Pancreas (tissue), 10 donors: Measurements from ENCODE around the gene LTN1. TPM values are rescaled to one million over a fixed set of nuclear protein-coding genes. Genes with fewer than 3 reads are reported as not detected.
"Not testable (repeated sequence)": the region's sequence is repeated elsewhere in the genome, so short reads cannot be mapped to it uniquely, and the experiment has no call there.

ENCODE experiments used
- ATAC-seq, 4 donors: fragments of 200-7000 bp; cut with Tn5 transposase; one replicate each; pipeline versions ENCODE4 v1.8.0 to v1.9.1; 2020; ENCODE audit warnings: mild to moderate bottlenecking in 4 of 4, moderate library complexity in 4 of 4
- DNase-seq, 6 donors: peaks; one replicate each; pipeline ENCODE4 v3.0.0-alpha.2; 2020
- FAIRE-seq: peaks from 2 replicates; lab custom pipeline; 2012; peaks lifted over from hg19 to GRCh38; lab: Jason Lieb, UNC
- H3K27ac ChIP-seq, 4 donors: fragments of 200-600 bp; sonication (generic); 1 replicate in 3 of 4; 2 replicates in 1 of 4; pipeline versions ENCODE4 v1.5.0 to v1.8.0; 2020
- H3K27me3 ChIP-seq, 4 donors: fragments of 200-600 bp; one replicate each; pipeline ENCODE4 v1.8.0; 2021
- H3K36me3 ChIP-seq, 3 donors: fragments of 200-600 bp; sonication (generic) in 1 of 3; one replicate each; pipeline versions ENCODE4 v1.5.0 to v1.8.0; 2020 to 2021
- H3K4me1 ChIP-seq, 3 donors: fragments of 200-600 bp; one replicate each; pipeline ENCODE4 v1.8.0; 2021
- H3K4me3 ChIP-seq, 4 donors: fragments of 200-600 bp; sonication (generic) in 2 of 4; one replicate each; pipeline versions ENCODE4 v1.5.0 to v1.8.0; 2020 to 2021
- H3K9me3 ChIP-seq, 4 donors: fragments of 200-600 bp; one replicate each; pipeline ENCODE4 v1.8.0; 2021
- CTCF ChIP-seq, 4 donors: fragments of 200-600 bp; sonication (generic) in 3 of 4; IDR thresholded peaks; one replicate each; pipeline versions ENCODE4 v1.5.0 to v1.8.0; 2021; ENCODE audit warnings: antibody characterized with exemption in 4 of 4
- WGBS, 2 donors: extraction: QIAGEN DNeasy Blood & Tissue Kit; methylation state at CpG; one replicate each; pipeline ENCODE4 v1.1.7; 2013; 5-methylcytosine and 5-hydroxymethylcytosine counted together
- intact Hi-C, 3 donors: fragments of 100-400 bp; cut with DNase I; formaldehyde crosslinking; loops; one replicate each; pipeline versions ENCODE4 v1.11.1 to v1.14.2; 2022
- polyA plus RNA-seq, 2 donors: library from polyadenylated mRNA; stranded (reverse); fragments of 200-250 nt; gene quantifications; one replicate each; pipeline ENCODE4 v1.2.3, GENCODE V29; 2013
- total RNA-seq, 6 donors: library from RNA; stranded (reverse); fragmentation: NEBNext Ultra II Directional in 4 of 6; extraction: Animal tissue kit (Norgen Biotek cat#: 25700) in 4 of 6; gene quantifications; one replicate each; pipeline versions ENCODE4 v1.2.1 to v1.2.4, GENCODE V29; 2021 to 2023
- donor health status: healthy with polysubstance abuse.
- donor health status: DM: no; HTN: no; CAD: no; lungs with moderate emphysema.
- donor health status: DM: no; HTN: no; CAD: no.
- donor health status: control.
- donor health status: control.
- donor health status: Bipolar disorder and iron deficiency.
- donor health status: DM: yes; HTN: yes; CAD: no.
- donor health status: DM: no; HTN: no; CAD: no.
- donor health status: DM: no; HTN: no; CAD: no.
- donor health status: DM: yes; HTN: yes; CAD: no.

Gene LTN1
- total and polyA plus RNA-seq, 8 donors = 4.4 to 16.1 (median 12.1) TPM

GRCh38 chr21:28937737-28938136 is 54.9 kb downstream of the LTN1 start:
- no peak overlapping the region for H3K27ac ChIP-seq
- 53 to 61% methylated on average over 2 of the region's 2 CpGs for WGBS, 2 donors
- ATAC-seq (no peak), DNase-seq (no peak), FAIRE-seq (no peak)
- H3K4me3 ChIP-seq = no peak overlapping the region
- intact Hi-C loops = no loop called here
- H3K27me3 ChIP-seq = no peaks in the 10 kb centered on the region
- peaks cover 0 to under 1% (median 0%) of the 10 kb centered on the region in 3 donors for H3K4me1 ChIP-seq
- peaks cover 0 to 23% (median 3%) of the 10 kb centered on the region in 3 donors for H3K36me3 ChIP-seq
- no peaks in the 10 kb centered on the region for H3K9me3 ChIP-seq
- TF ChIP-seq CTCF (IDR thresholded peaks at IDR 0.05) = no peak

DNA sequence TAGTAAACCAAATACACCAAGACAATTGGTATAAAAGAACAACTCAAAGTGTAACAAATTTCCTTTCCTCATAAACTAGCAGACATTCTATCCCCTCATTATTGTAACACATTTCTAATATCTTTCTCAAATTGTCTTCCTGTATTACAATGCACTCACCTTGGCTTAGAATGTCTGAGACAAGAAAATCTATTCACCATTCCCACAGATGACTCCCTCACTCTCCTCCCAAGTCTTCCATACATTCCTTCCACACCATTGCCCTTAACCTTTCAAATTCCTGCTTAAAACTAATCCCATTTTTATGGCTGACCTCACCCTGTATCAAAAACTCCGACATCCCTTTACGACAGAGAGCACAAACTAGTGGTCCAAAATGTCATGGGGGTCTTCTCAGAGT is 56.0 kb downstream of the LTN1 start:
- 96 to 99% methylated on average over 2 of the region's 2 CpGs for WGBS, 2 donors
- ATAC-seq = no peak
- intact Hi-C loops = no loop called here
- H3K4me1 ChIP-seq = peaks cover 0 to 6% (median 0%) of the 10 kb centered on the region in 3 donors
- no peak for DNase-seq
- peaks cover 0 to 17% (median 0%) of the 10 kb centered on the region in 3 donors for H3K36me3 ChIP-seq
- H3K9me3 ChIP-seq = no peaks in the 10 kb centered on the region
- FAIRE-seq = no peak
- H3K27ac ChIP-seq = no peak overlapping the region
- no peak overlapping the region for H3K4me3 ChIP-seq
- no peak for TF ChIP-seq CTCF (IDR thresholded peaks at IDR 0.05)
- no peaks in the 10 kb centered on the region for H3K27me3 ChIP-seq

- Histone ChIP-seq H3K27me3 (no peaks in the 10 kb centered on the region), H3K36me3 (peaks cover 0 to 15% (median 0%) of the 10 kb centered on the region in 3 donors), H3K4me1 (peaks cover 0 to 6% (median 0%) of the 10 kb centered on the region in 3 donors), H3K4me3 (no peak overlapping the region), H3K27ac (no peak overlapping the region), H3K9me3 (no peaks in the 10 kb centered on the region)
- FAIRE-seq = no peak
- ATAC-seq = no peak
- 82 to 90% methylated on average over 1 of the region's 1 CpG for WGBS, 2 donors
- DNase-seq = no peak
- TF ChIP-seq CTCF (IDR thresholded peaks at IDR 0.05) = no peak
- intact Hi-C loops = no loop called here
These were observed 56.6 kb downstream of the LTN1 start for GRCh38 chr21:28936036-28936435.

DNA sequence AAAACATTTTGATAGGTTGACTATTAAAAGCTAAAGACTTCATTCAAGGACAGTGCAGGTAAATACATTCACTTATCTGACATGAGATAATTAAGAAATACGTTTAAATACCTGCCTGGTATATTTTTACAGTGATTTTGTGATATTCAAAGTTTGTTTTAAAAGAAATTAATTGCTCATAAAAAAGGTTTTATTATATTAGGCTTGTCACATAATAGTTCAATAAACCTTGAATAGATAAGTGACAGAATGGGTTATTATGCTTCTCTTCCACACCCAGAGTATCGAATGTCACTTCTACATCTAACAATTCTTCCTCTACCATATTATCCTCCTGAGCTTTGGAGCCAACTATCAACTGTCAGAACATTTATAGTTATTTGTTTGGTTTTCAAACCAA is 60.0 kb downstream of the LTN1 start:
- 38 to 41% methylated on average over 2 of the region's 2 CpGs for WGBS, 2 donors
- Histone ChIP-seq H3K27me3 (no peaks in the 10 kb centered on the region), H3K36me3 (peaks cover 0 to 25% (median 10%) of the 10 kb centered on the region in 3 donors), H3K9me3 (no peaks in the 10 kb centered on the region), H3K4me3 (no peak overlapping the region), H3K4me1 (peaks cover 0 to 6% (median 0%) of the 10 kb centered on the region in 3 donors), H3K27ac (no peak overlapping the region)
- no peak for ATAC-seq
- peak; percentile 37 for FAIRE-seq
- DNase-seq = no peak
- TF ChIP-seq CTCF (IDR thresholded peaks at IDR 0.05) = no peak
- intact Hi-C loops = no loop called here

DNA sequence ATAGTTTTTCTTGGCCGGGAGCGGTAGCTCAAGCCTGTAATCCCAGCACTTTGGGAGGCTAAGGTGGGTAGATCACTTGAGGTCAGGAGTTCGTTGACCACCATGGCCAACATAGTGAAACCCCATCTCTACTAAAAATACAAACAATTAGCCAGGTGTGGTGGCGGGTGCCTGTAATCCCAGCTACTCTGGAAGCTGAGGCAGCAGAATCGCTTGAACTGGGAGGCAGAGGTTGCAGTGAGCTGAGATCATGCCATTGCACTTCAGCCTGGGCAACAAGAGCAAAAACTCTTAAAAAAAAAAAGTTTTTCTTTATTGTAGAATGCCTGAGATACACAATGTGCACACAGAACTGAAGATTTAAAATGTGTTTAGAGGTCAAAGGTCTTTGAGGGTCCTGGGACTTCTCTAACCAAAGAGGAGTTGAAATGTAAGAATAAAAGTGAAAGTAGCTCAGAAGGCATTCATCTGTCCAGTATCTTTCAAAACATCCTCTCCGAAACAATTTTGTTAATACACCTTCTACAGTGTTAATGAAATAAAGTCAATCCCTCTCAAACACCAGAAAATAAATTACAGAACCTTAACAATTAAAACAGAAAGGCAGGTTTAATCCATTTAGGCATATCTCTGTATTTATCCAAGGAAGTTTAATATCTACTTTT is 60.8 kb downstream of the LTN1 start:
- H3K27ac ChIP-seq, intact Hi-C loops, FAIRE-seq, H3K27me3 ChIP-seq, DNase-seq, H3K9me3 ChIP-seq, H3K4me3 ChIP-seq, H3K4me1 ChIP-seq, ATAC-seq: not testable (repeated sequence)
- 96 to 97% methylated on average over 6 of the region's 6 CpGs for WGBS, 2 donors
- H3K36me3 ChIP-seq = peaks cover 0 to 25% (median 10%) of the 10 kb centered on the region in 3 donors
